Skeletal muscle satellite cell (primary cell): Measurements from ENCODE around the gene MME.

Source experiments
- H3K27me3 ChIP-seq: 2 replicates; pipeline ENCODE4 v1.7.0; 2013; ENCODE audit warnings: low read length; ENCODE audit not compliant: control insufficient read depth, insufficient read depth
- H3K36me3 ChIP-seq: 2 replicates; pipeline ENCODE4 v1.7.0; 2013; ENCODE audit warnings: mild to moderate bottlenecking, control low read depth, low read length; ENCODE audit not compliant: insufficient read depth
- H3K4me1 ChIP-seq: 2 replicates; pipeline ENCODE4 v1.7.0; 2013; ENCODE audit warnings: low read length; ENCODE audit not compliant: control insufficient read depth, insufficient read depth
- H3K4me2 ChIP-seq: 2 replicates; pipeline ENCODE4 v1.7.0; 2013; ENCODE audit warnings: mild to moderate bottlenecking, low read length
- H3K4me3 ChIP-seq: 2 replicates; pipeline ENCODE4 v1.7.0; 2013; ENCODE audit warnings: low read length
- H3K9ac ChIP-seq: 2 replicates; pipeline ENCODE4 v1.7.0; 2013; ENCODE audit warnings: mild to moderate bottlenecking, low read depth, low read length, moderate library complexity
- H3K9me3 ChIP-seq: replicated peaks from 2 replicates; pipeline ENCODE4 v1.7.0; 2013; ENCODE audit warnings: mild to moderate bottlenecking, control low read depth, low read length

MME gene

DNA sequence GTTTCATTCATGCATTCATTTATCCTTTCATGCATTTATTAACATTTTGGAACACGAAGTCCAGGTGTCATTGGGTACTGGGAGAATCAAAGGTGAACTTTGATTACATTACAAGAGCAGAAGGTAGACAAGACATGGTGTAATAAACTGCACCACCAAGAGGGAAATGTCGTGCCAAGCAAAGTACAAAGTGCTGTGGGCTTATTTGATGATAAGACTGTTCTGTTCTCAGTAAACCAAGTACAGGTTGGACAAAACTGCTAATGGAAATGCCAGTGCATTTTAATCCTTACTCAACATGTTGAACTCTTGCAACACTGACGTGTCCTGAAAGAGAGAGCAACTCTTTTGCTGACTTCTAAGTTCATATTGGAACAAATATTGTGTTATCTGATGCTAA lies 69.4 kb downstream of the MME start:
- Histone ChIP-seq H3K36me3 (peaks cover 58% of the 10 kb centered on the region), H3K4me2 (no peak overlapping the region), H3K4me1 (no peaks in the 10 kb centered on the region), H3K27me3 (no peaks in the 10 kb centered on the region), H3K9me3 (no peaks in the 10 kb centered on the region), H3K4me3 (no peak overlapping the region), H3K9ac (no peak overlapping the region)

GRCh38 chr3:155153242-155154186 lies 73.4 kb downstream of the MME start:
- H3K9me3 ChIP-seq: no peaks in the 10 kb centered on the region
- no peak overlapping the region for H3K4me3 ChIP-seq
- no peaks in the 10 kb centered on the region for H3K27me3 ChIP-seq
- H3K4me1 ChIP-seq: no peaks in the 10 kb centered on the region
- peaks cover 37% of the 10 kb centered on the region for H3K36me3 ChIP-seq
- no peak overlapping the region for H3K9ac ChIP-seq
- H3K4me2 ChIP-seq: no peak overlapping the region

DNA sequence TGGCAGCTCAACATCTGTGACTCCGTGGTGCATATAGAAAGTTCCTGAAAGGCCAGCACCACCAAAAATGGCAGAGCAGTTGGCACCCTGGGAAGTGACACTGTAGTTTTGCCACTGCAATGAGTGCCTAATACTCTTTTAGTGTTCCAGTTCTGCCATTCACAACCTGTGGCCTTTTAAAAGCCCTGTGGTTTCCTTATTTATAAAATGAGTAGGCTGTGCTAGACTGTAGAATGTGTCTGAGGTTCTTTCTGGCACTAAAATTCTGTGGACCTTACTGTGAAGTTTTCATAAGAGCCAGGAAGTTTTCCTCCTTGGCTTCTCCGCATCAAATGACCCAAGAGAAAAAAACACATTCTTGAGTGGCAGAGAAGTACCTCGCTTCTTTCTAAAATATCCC lies 74.1 kb downstream of the MME start:
- H3K4me2 ChIP-seq: no peak overlapping the region
- no peak overlapping the region for H3K9ac ChIP-seq
- H3K4me3 ChIP-seq: no peak overlapping the region
- H3K27me3 ChIP-seq: no peaks in the 10 kb centered on the region
- H3K36me3 ChIP-seq: peaks cover 36% of the 10 kb centered on the region
- no peaks in the 10 kb centered on the region for H3K9me3 ChIP-seq
- H3K4me1 ChIP-seq: no peaks in the 10 kb centered on the region

DNA sequence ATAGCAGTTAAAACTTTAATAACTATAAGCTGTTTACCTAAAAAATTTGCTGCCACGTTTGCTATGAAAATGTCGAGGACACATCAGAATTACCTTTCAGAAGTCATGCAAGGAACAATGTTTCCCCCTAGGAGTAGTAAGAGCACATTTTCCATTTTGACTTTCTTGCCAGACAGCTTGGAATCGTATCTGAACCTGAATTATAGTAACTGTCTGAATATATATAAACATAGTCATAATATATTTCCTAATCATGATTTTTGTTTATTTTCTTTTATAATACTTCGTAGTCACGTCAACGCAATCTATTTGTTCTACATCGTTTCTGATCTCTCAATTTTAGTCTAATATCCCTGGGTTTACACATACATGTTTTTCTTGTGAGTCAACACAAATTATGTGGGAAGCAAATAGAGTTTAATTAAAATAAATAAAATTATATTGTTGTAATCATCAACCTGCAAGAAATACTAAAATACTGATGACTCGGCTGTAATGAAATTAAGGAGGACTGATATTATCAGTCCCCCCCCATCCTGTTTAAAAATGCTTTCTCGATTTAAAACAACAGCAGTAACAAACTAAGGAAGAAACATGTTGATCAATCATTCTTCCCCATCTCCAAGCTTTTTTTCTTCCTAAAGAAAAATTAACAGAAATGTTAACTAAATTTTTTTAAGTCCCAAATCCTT lies 78.4 kb downstream of the MME start:
- H3K9ac ChIP-seq: no peak overlapping the region
- no peaks in the 10 kb centered on the region for H3K9me3 ChIP-seq
- H3K4me3 ChIP-seq: no peak overlapping the region
- H3K4me2 ChIP-seq: no peak overlapping the region
- no peaks in the 10 kb centered on the region for H3K4me1 ChIP-seq
- no peaks in the 10 kb centered on the region for H3K27me3 ChIP-seq
- H3K36me3 ChIP-seq: peaks cover 10% of the 10 kb centered on the region

DNA sequence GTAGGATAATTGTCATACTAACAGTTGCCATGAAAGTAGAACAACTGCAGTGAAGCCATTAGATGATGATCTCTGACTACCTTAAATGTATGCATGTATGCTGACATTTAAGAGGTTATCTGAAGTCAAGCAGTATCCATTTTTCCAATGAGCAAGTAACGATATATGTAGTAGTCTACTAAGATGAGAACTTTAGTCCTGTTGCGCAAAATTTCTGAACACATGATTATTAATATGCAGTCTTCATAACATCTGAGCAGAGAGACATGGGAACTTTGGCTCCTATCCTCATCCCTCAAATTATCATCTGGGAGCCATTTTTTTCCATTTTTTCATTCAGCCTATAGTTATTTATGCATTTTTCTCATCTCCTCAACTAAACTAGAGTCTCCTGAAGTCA lies 79.2 kb downstream of the MME start:
- H3K4me1 ChIP-seq: no peaks in the 10 kb centered on the region
- H3K36me3 ChIP-seq: peaks cover 2% of the 10 kb centered on the region
- H3K4me3 ChIP-seq: no peak overlapping the region
- no peak overlapping the region for H3K4me2 ChIP-seq
- no peaks in the 10 kb centered on the region for H3K9me3 ChIP-seq
- no peak overlapping the region for H3K9ac ChIP-seq
- H3K27me3 ChIP-seq: no peaks in the 10 kb centered on the region

GRCh38 chr3:155161640-155162292 lies 81.6 kb downstream of the MME start:
- no peak overlapping the region for H3K9ac ChIP-seq
- no peak overlapping the region for H3K4me2 ChIP-seq

GRCh38 chr3:155164306-155164705 lies 84.2 kb downstream of the MME start:
- Histone ChIP-seq H3K4me2 (no peak overlapping the region), H3K4me3 (no peak overlapping the region), H3K9ac (no peak overlapping the region)

More at GRCh38 chr3:155161640-155162292, 81.6 kb downstream of the MME start:
- Histone ChIP-seq H3K4me3 (no peak overlapping the region), H3K27me3 (no peaks in the 10 kb centered on the region), H3K36me3 (peaks cover 5% of the 10 kb centered on the region), H3K4me1 (no peaks in the 10 kb centered on the region), H3K9me3 (no peaks in the 10 kb centered on the region)

DNA sequence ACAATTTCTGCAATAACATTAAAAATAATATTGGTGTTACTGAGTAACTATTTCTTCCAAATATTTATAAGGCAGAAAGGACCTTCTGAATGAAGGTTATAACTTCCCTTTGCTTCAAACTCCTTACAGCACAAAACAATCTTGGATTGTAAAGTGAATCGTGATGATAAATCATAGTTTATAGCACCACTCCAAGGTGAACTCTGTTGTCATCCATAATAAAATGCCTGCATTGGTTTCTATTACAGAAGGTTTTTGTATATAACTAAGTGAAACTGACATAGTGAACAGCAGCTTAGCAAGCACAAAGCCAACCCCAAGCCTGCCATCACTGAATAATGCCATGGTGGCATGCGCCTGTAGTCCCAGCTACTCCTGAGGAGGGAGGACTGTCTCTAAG lies 86.3 kb downstream of the MME start:
- no peaks in the 10 kb centered on the region for H3K9me3 ChIP-seq
- no peaks in the 10 kb centered on the region for H3K4me1 ChIP-seq
- no peak overlapping the region for H3K9ac ChIP-seq
- H3K36me3 ChIP-seq: peaks cover 39% of the 10 kb centered on the region
- no peak overlapping the region for H3K4me2 ChIP-seq
- no peaks in the 10 kb centered on the region for H3K27me3 ChIP-seq
- H3K4me3 ChIP-seq: no peak overlapping the region

More at GRCh38 chr3:155164306-155164705, 84.2 kb downstream of the MME start:
- Histone ChIP-seq H3K9me3 (no peaks in the 10 kb centered on the region), H3K4me1 (no peaks in the 10 kb centered on the region), H3K27me3 (no peaks in the 10 kb centered on the region), H3K36me3 (peaks cover 29% of the 10 kb centered on the region)

- no peaks in the 10 kb centered on the region for H3K4me1 ChIP-seq
- no peaks in the 10 kb centered on the region for H3K9me3 ChIP-seq
- no peaks in the 10 kb centered on the region for H3K27me3 ChIP-seq
- no peak overlapping the region for H3K9ac ChIP-seq
- no peak overlapping the region for H3K4me3 ChIP-seq
- H3K36me3 ChIP-seq: peaks cover 48% of the 10 kb centered on the region
- no peak overlapping the region for H3K4me2 ChIP-seq
Measured at GRCh38 chr3:155169197-155169596, 89.1 kb downstream of the MME start.

DNA sequence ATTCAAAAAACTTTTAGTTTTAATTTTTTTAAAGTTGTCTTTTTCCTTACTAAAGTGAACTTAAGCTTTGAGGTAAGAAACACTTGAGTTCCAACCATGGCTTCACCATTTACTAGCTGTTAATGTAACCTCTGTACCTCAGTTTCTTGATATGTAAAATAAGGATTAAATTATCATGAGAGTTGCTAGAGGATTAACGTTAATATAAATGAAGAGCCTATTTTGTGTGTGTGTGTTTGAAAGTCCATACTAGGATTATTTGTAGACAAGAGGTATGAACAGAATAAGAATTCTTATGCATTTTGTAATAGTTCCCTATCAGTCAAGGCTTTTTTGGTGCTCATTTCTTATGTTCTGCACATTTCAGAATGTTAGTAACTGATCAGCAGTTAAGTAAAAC lies 93.7 kb downstream of the MME start:
- peaks cover 26% of the 10 kb centered on the region for H3K36me3 ChIP-seq
- H3K27me3 ChIP-seq: no peaks in the 10 kb centered on the region
- no peak overlapping the region for H3K4me2 ChIP-seq
- H3K4me3 ChIP-seq: no peak overlapping the region
- no peaks in the 10 kb centered on the region for H3K4me1 ChIP-seq
- H3K9me3 ChIP-seq: no peaks in the 10 kb centered on the region
- H3K9ac ChIP-seq: no peak overlapping the region

- no peak overlapping the region for H3K4me2 ChIP-seq
- H3K4me1 ChIP-seq: no peaks in the 10 kb centered on the region
- H3K9me3 ChIP-seq: no peaks in the 10 kb centered on the region
- no peak overlapping the region for H3K9ac ChIP-seq
- no peak overlapping the region for H3K4me3 ChIP-seq
- peaks cover 17% of the 10 kb centered on the region for H3K36me3 ChIP-seq
- no peaks in the 10 kb centered on the region for H3K27me3 ChIP-seq
Measured at GRCh38 chr3:155178810-155179436, 98.8 kb downstream of the MME start.
